ENCODE measurements around the gene HECTD2.

Gene HECTD2

GRCh38 chr10:91467114-91467513 is 57.0 kb downstream of the HECTD2 start:
- H3K27ac ChIP-seq, result no peak overlapping the region
- TF ChIP-seq CTCF (conservative IDR thresholded peaks at IDR 0.05), result no peak

DNA sequence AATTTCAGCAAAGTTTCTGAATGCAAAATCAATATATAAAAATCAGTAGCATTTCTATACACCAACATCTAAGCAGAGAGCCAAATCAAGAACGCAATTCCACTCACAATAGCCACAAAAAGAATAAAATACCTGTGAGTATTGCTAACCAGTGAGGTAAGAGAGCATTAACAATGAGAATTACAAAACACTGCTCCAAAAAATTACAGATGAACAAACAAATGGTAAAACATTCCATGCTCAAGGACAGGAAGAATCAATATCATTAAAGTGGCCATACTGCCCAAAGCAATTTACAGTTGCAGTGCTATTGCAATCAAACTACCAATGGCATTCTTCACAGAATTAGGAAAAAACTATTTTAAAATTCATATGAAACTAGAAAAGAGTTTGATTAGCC is 61.5 kb downstream of the HECTD2 start:
- no peak for TF ChIP-seq CTCF (conservative IDR thresholded peaks at IDR 0.05)
- H3K27ac ChIP-seq, result no peak overlapping the region

GRCh38 chr10:91472911-91473310 is 62.8 kb downstream of the HECTD2 start:
- H3K27ac ChIP-seq, result no peak overlapping the region
- TF ChIP-seq CTCF (conservative IDR thresholded peaks at IDR 0.05), result no peak

DNA sequence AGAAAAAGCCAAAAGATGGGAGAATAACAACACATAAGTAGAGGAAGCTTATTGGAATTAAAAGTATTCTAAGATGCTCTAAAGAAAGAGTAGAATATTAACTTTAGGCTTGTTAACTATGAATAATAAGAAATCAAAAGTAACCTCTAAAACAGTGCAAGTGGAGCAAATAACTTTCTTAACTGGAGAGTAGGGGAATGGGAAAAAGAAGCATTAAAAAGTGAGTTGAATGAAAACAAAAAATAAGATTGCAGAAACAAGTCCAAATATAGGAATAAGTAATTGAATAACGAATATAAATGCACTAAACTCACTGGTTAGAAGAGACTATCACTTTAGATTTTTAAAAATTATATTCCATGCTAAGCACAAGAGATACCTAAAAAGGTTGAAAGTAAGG is 63.9 kb downstream of the HECTD2 start:
- TF ChIP-seq CTCF (conservative IDR thresholded peaks at IDR 0.05), result no peak
- H3K27ac ChIP-seq, result no peak overlapping the region

DNA sequence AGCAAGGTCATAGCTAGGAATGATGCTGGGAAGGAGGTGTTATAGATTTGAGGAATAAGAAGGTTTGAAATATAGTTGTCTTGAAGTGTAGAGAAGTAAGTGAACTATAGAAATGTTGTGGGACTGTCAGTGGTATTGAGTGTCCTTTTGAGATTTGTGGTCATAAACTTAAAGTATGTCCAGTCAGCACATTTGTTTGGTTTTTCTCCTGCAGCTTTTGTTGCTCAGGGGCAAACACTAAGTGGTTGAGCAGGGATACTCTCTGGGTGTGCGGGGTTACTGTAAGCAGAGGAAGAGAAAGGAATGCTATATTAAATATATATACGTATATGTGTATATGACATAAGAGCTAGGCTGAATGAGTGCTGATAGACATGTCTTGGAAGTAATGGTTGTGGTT is 67.1 kb downstream of the HECTD2 start:
- no peak for TF ChIP-seq CTCF (conservative IDR thresholded peaks at IDR 0.05)
- H3K27ac ChIP-seq, result no peak overlapping the region

DNA sequence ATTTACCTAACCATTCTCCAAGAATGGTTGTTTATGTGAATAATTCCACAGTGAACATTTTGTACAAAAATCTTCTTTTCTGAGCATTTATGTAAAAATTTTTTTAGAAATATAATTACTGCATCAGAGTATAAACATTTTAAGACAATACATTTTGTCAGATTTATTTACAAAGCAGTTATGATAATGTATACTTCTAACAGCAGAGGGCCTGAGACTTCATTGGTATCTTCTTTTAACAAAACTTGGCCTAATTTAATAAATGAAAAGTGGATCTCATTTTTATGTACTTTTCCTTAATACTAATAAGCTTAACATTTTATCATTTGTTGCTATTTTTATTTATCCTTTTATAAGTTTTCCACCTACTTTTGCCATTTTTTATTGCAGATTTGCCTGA is 69.4 kb downstream of the HECTD2 start:
- H3K27ac ChIP-seq, result no peak overlapping the region
- TF ChIP-seq CTCF (conservative IDR thresholded peaks at IDR 0.05), result no peak; the same call in 1 of the 2 replicates

DNA sequence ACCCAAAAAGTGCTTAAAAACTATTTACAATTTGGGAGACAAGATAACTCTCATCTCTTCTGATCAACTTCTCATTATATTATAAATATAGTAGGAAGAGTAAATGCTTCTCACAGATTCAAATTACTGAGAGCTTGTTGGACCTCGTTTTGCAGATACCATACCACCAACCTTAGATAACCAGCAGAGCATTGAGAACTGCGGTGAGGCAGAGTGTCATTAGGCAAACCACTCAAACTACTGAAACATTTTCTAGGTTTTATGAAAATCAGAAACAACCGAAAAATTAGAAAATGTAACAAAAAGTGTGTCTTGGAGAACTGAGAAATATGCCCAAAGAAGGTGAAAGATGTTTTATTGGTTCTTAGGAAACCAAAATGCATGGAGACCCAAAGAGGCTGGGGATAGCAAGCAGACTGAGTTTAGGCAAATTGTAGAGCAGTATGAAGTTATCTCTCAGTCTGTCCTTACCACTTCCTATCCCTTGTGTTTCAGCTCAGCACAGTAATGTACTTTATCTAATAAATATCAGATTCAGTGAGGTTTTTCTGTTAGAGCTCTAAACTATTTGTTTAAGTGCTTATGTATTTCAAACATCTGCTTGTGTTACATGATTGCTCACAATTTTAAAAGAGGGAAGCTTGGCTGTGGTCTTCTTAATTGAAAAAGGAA is 77.9 kb downstream of the HECTD2 start:
- no peak for TF ChIP-seq CTCF (conservative IDR thresholded peaks at IDR 0.05)
- no peak overlapping the region for H3K27ac ChIP-seq

Data from VCaP (cell line).